OCI-LY7 (cell line): ENCODE results near the gene CD58. TPM values are rescaled to one million over a fixed set of nuclear protein-coding genes. Genes with fewer than 3 reads are reported as not detected.

Experiments
- BruUV-seq: library from RNA; stranded (reverse); fragments of 400-500 nt; replicated peaks from 2 replicates; lab custom pipeline; 2021; lab: Mats Ljungman, UMichigan
- CTCF ChIA-PET: fragments of 300-600 bp; sonication (Branson Sonifier 250); formaldehyde crosslinking; loops from one replicate; lab custom pipeline; 2022; ENCODE audit warnings: antibody characterized with exemption; ENCODE audit not compliant: unreplicated experiment; lab: Charles Lee
- POLR2A ChIA-PET: fragments of 300-600 bp; sonication (Branson Sonifier 250); formaldehyde crosslinking; loops from one replicate; lab custom pipeline; 2022; ENCODE audit warnings: antibody characterized with exemption; lab: Charles Lee
- DNase-seq: peaks from one replicate; pipeline ENCODE4 v3.0.0-alpha.2; 2015; ENCODE audit warnings: low spot score
- H2AFZ ChIP-seq: fragments of 200-600 bp; sonication (generic), shearing (Covaris generic); 2 replicates; pipeline ENCODE4 v1.6.1; 2014; ENCODE audit warnings: mild to moderate bottlenecking, antibody characterized with exemption, low read length, moderate library complexity
- H3K27ac ChIP-seq: fragments of 200-600 bp; sonication (generic); 2 replicates; pipeline ENCODE4 v1.5.1; 2014; ENCODE audit warnings: mixed run types, low read depth, mild to moderate bottlenecking, moderate library complexity, low read length, inconsistent platforms; ENCODE audit not compliant: poor library complexity, severe bottlenecking
- H3K36me3 ChIP-seq: fragments of 200-600 bp; sonication (generic); 2 replicates; pipeline ENCODE4 v1.6.1; 2014; ENCODE audit warnings: mild to moderate bottlenecking, antibody characterized with exemption, low read length, moderate library complexity, mixed read lengths; ENCODE audit not compliant: insufficient read depth
- H3K4me1 ChIP-seq: fragments of 200-600 bp; sonication (generic); 2 replicates; pipeline ENCODE4 v1.5.1; 2014; ENCODE audit warnings: mild to moderate bottlenecking, low read length; ENCODE audit not compliant: insufficient read depth, poor library complexity, severe bottlenecking
- H3K4me2 ChIP-seq: fragments of 200-600 bp; sonication (generic); 2 replicates; pipeline ENCODE4 v1.6.1; 2014; ENCODE audit warnings: mild to moderate bottlenecking, low read length
- H3K4me3 ChIP-seq: fragments of 200-600 bp; sonication (generic); 2 replicates; pipeline ENCODE4 v1.5.1; 2014; ENCODE audit warnings: mild to moderate bottlenecking, low read depth, low read length; ENCODE audit not compliant: poor library complexity, severe bottlenecking
- H3K79me2 ChIP-seq: fragments of 200-600 bp; sonication (generic); 2 replicates; pipeline ENCODE4 v1.6.1; 2016; ENCODE audit warnings: low read depth, mild to moderate bottlenecking, low read length, moderate library complexity, mixed read lengths; ENCODE audit not compliant: insufficient read depth
- H3K9me2 ChIP-seq: fragments of 200-600 bp; sonication (generic); 2 replicates; pipeline ENCODE4 v1.6.1; 2016; ENCODE audit warnings: mild to moderate bottlenecking, low read length, mixed read lengths; ENCODE audit not compliant: insufficient read depth
- H3K9me3 ChIP-seq: fragments of 200-600 bp; sonication (generic); 2 replicates; pipeline ENCODE4 v1.6.1; 2014; ENCODE audit warnings: mild to moderate bottlenecking, mixed run types, low read length, mixed read lengths
- H4K20me1 ChIP-seq: fragments of 200-600 bp; sonication (generic); 2 replicates; pipeline ENCODE4 v1.6.1; 2014; ENCODE audit warnings: mild to moderate bottlenecking, antibody characterized with exemption, low read length, moderate library complexity, mixed read lengths; ENCODE audit not compliant: insufficient read depth
- CTCF ChIP-seq: fragments of 200-600 bp; sonication (generic); conservative IDR thresholded peaks from 2 replicates; pipeline ENCODE4 v1.5.1; 2014; ENCODE audit warnings: mild to moderate bottlenecking, antibody characterized with exemption, low read length, moderate library complexity, mixed read lengths
- EZH2phosphoT487 ChIP-seq: fragments of 200-600 bp; sonication (generic); IDR thresholded peaks from 2 replicates; pipeline ENCODE4 v1.6.1; 2018; ENCODE audit warnings: low read depth, borderline replicate concordance, mild to moderate bottlenecking, mixed run types, antibody characterized with exemption, low read length, moderate library complexity, mixed read lengths
- intact Hi-C: fragments of 100-400 bp; cut with micrococcal nuclease; formaldehyde crosslinking; loops from one replicate; pipeline ENCODE4 v1.10.0; 2022; ENCODE audit not compliant: unreplicated experiment
- total RNA-seq, 2 experiments: library from RNA; depleted of rRNA in 1 of 2; stranded (reverse); fragments of >200 nt in 1 of 2; shearing (Covaris generic) in 1 of 2; gene quantifications; 2 replicates each; pipeline ENCODE4 v1.2.3, GENCODE V29; 2014 to 2022

CD58 gene
- total RNA-seq, 2 experiments from 2014 or later = 3.3 TPM; not detected in 1

- intact Hi-C loops = no loop called here
- TF ChIP-seq EZH2phosphoT487 (no peak), CTCF (no peak)
- no peaks in the 10 kb centered on the region for H3K36me3 ChIP-seq
- no peak overlapping the region for H3K4me2 ChIP-seq
- no peak overlapping the region for H3K27ac ChIP-seq
- ChIA-PET CTCF (interaction anchor here (4.2 kb wide), 1 partner anchor 362 kb away, joined by 26 read pairs; no protein-coding TSS in a partner anchor), POLR2A (no interaction called here)
- H2AFZ ChIP-seq = no peak overlapping the region
- no peak overlapping the region for H3K4me3 ChIP-seq
- no peaks in the 10 kb centered on the region for H3K79me2 ChIP-seq
- H3K9me3 ChIP-seq = no peaks in the 10 kb centered on the region
- no TSS peak for BruUV-seq
- no peaks in the 10 kb centered on the region for H4K20me1 ChIP-seq
- no peaks in the 10 kb centered on the region for H3K4me1 ChIP-seq
- DNase-seq = no peak
- H3K9me2 ChIP-seq = no peaks in the 10 kb centered on the region
These were observed 69.5 kb downstream of the CD58 start for GRCh38 chr1:116501125-116501869.

- no TSS peak for BruUV-seq
These were observed 71.8 kb downstream of the CD58 start for GRCh38 chr1:116498789-116499628.

More at GRCh38 chr1:116498789-116499628, 71.8 kb downstream of the CD58 start:
- Histone ChIP-seq H2AFZ (peak overlapping the region; percentile 7; the same call in 1 of the 2 replicates), H3K4me3 (no peak overlapping the region), H3K27ac (no peak overlapping the region), H3K9me3 (no peaks in the 10 kb centered on the region), H4K20me1 (no peaks in the 10 kb centered on the region), H3K79me2 (no peaks in the 10 kb centered on the region), H3K9me2 (no peaks in the 10 kb centered on the region), H3K4me1 (no peaks in the 10 kb centered on the region), H3K4me2 (no peak overlapping the region), H3K36me3 (no peaks in the 10 kb centered on the region)
- peak; percentile 72 for DNase-seq
- TF ChIP-seq EZH2phosphoT487 (no peak), CTCF (peak; percentile 87)
- intact Hi-C loops = loop anchor here (1.0 kb wide), 1 partner anchor 360 kb away; no protein-coding TSS in a partner anchor
- ChIA-PET CTCF (interaction anchor here (0.5 to 4.2 kb wide), 9 partner anchors 11 to 685 kb away, joined by 3 to 26 read pairs (median 3); no protein-coding TSS in a partner anchor), POLR2A (interaction anchor here (0.6 to 0.8 kb wide), 5 partner anchors 16 to 1691 kb away, joined by 3 to 6 read pairs (median 3); no protein-coding TSS in a partner anchor)
